GM12874 (cell line): ENCODE data around the gene TAS2R30.

Experiments used
- CTCF ChIP-seq: IDR thresholded peaks from 2 replicates; pipeline ENCODE4 v1.5.1; 2011; ENCODE audit warnings: low read depth, mild to moderate bottlenecking, control low read depth, low read length, moderate library complexity; ENCODE audit not compliant: insufficient read depth

Gene TAS2R30

DNA sequence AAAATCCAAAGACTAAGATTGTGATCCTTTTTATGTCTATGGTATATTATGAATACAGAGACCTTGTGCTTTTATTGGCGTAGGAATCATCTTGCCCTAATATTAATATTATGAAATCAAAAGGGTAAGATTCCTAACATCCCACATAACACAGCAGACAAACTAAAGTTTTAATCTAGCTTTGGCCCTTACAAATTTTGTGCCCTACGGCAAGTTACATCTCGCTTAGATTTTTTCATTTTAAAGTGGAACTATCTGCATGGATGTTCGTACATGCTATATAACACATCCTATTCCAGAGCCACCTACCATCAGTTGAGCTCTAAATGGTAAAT lies 36.3 kb upstream of the TAS2R30 start:
- TF ChIP-seq CTCF = no peak

DNA sequence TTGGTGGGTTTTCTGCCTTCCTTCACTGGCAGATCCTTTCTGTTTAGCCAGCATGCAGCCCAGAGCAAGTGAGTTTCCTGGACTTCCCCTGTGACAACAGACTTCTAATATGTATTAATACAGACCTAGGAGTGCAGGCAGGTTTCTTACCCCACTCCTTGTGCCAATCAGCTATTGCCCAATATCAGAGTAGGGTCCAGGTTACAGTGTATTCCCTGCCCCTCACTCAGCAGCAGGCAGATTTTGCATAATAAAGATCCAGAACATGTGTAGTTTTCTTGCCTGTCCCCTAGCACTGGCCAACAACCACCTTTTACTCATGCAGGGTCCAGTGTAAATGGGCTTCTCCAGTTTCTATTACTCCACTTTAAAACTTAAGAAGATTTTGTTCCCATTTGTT lies 31.9 kb upstream of the TAS2R30 start:
- TF ChIP-seq CTCF = no peak

DNA sequence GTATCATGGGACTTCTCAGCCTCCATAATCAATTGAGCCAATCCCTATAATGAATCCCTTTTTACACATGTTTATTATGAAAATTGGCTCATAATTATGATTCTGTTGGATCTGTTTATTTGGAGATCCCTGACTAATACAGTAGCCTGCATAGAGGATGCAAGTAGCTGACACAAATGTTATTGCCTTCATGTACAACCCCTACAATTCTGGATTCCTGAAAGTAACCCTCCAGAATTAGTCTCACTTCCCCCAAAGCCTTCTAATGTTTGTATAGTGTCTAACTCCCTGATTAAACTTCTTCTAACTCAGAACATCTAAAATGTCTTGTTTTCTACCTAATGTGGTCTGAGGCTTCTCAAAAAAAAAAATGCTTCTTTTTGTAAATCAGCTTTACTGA lies 29.9 kb upstream of the TAS2R30 start:
- no peak for TF ChIP-seq CTCF

- no peak for TF ChIP-seq CTCF
These were observed 28.1 kb upstream of the TAS2R30 start for GRCh38 chr12:11162502-11162901.

DNA sequence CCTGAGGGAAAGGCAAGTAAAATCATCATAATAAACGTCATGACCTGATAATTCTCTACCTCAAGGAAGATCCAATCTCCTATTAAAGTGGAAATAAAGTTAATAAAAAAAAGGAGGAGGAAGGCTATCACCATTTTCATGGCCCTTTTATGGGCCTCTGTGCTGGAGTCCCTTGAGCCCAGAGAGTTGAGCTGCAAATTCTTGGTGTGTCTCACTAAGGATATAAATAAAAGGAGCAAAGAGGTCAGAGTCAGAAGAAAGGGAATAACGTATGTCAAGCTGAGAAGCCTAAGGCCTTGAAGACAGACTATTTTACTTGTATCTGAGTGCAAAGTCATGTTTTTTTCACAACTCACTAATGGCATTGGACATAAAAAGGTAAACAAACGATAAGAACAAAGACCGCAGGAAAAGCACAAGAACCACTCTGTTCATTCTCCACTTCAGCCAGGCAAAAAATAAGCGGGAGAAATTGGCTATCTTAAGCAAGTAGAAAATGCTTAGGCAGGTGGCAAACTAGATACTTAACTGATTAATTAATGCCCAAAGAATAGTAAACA lies 24.5 kb upstream of the TAS2R30 start:
- TF ChIP-seq CTCF = no peak

GRCh38 chr12:11154400-11154925 lies 20.0 kb upstream of the TAS2R30 start:
- no peak for TF ChIP-seq CTCF

DNA sequence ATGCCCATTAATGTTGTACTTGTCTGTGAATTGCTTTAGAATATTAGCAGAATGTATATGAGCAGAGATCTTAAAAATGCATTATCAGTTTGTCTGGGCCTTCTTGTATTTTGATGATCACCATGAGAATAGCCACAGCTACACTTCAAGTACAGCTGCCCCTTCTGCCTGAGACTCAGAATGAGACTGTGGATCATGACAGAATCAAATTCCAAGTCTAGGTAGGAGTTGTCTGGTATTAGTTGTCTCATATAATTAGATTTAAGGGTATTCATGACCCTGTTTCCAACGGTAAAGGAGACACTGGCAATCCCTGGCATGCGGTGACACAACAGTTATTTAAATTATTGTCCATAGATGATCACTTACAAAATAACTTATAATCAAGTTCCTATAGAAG lies 18.3 kb upstream of the TAS2R30 start:
- TF ChIP-seq CTCF = no peak
